Naive thymus-derived CD8-positive, alpha-beta T cell (primary cell): ENCODE data around the gene SLC35F3. TPM values are rescaled to one million over a fixed set of nuclear protein-coding genes. Genes with fewer than 3 reads are reported as not detected.
"Not testable (repeated sequence)": the region's sequence is repeated elsewhere in the genome, so short reads cannot be mapped to it uniquely, and the experiment has no call there.

Source experiments
- ATAC-seq, 2 donors: fragments of 150-1000 bp; cut with Tn5 transposase in 1 of 2; sonication (Bioruptor Pico), chemical (Tn5 transposase) in 1 of 2; 1 replicate in 1 of 2; 2 replicates in 1 of 2; pipeline ENCODE4 v1.10.0; 2021; ENCODE audit warnings: mild to moderate bottlenecking in 2 of 2, moderate library complexity in 2 of 2
- POLR2A ChIA-PET: fragments of 350-600 bp; sonication (Branson Sonifier 250); formaldehyde crosslinking; loops from one replicate; lab custom pipeline; 2021; ENCODE audit warnings: antibody characterized with exemption; lab: Charles Lee
- DNase-seq, 10 donors: peaks; one replicate each; pipeline versions ENCODE4 v3.0.0 to v3.0.0-alpha.2; 2020 to 2022
- H3K27ac Mint-ChIP-seq, 10 donors: one replicate each; pipeline ENCODE4 v1.8.0; 2020 to 2022; ENCODE audit warnings: mild to moderate bottlenecking in 10 of 10, mixed read lengths in 10 of 10, moderate library complexity in 4 of 10, inconsistent platforms in 1 of 10
- H3K27me3 Mint-ChIP-seq, 5 donors: one replicate each; pipeline ENCODE4 v1.8.0; 2021 to 2022; ENCODE audit warnings: mixed read lengths in 5 of 5
- H3K36me3 Mint-ChIP-seq, 3 donors: one replicate each; pipeline ENCODE4 v1.8.0; 2020 to 2022; ENCODE audit warnings: mixed read lengths in 3 of 3, mild to moderate bottlenecking in 2 of 3, inconsistent platforms in 1 of 3
- H3K4me1 Mint-ChIP-seq, 4 donors: one replicate each; pipeline ENCODE4 v1.8.0; 2021 to 2022; ENCODE audit warnings: mixed read lengths in 4 of 4
- H3K4me3 Mint-ChIP-seq, 10 donors: one replicate each; pipeline ENCODE4 v1.8.0; 2020 to 2022; ENCODE audit warnings: mild to moderate bottlenecking in 10 of 10, mixed read lengths in 10 of 10, moderate library complexity in 6 of 10, inconsistent platforms in 1 of 10
- H3K9me3 Mint-ChIP-seq, 9 donors: one replicate each; pipeline ENCODE4 v1.8.0; 2020 to 2022; ENCODE audit warnings: mixed read lengths in 9 of 9, mild to moderate bottlenecking in 3 of 9, inconsistent platforms in 1 of 9, moderate library complexity in 1 of 9
- polyA plus RNA-seq, 3 donors: library from polyadenylated mRNA; unstranded; fragments of 300-500 nt; fragmentation: Illumina TruSeq; gene quantifications; one replicate each; pipeline ENCODE4 v1.2.3, GENCODE V29; 2021
- total RNA-seq, 8 experiments: library from RNA in 2 of 8; stranded (reverse) in 2 of 8; gene quantifications; one replicate each; pipeline ENCODE4 v1.2.3 and lab custom pipeline; 2021 to 2026

SLC35F3 gene
- total and polyA plus RNA-seq, 5 experiments from 2014 or later: 0.06 to 0.63 (median 0.33) TPM; not detected in 1

DNA sequence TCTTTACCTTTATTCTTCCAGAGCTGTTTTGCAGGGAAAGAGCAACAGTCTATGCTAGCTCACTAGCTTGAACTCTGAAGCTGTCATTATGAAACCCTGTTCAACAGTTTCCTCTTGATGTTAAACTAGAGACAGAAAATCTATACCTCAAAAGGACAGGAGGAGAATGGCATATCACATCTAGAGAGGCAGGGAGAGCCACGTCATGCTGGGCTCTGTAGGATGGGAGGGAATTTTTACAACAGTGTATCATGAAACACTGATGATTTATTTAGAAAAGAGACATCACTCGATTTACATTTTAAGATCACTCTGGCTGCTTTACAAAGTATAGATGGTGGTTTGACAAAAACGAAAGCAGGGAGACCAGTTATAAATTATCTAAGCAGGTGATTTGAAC lies 243.9 kb downstream of the SLC35F3 start:
- Mint-ChIP-seq H3K27ac (no peak overlapping the region), H3K27me3 (peaks cover 18 to 50% (median 33%) of the 10 kb centered on the region in 5 donors), H3K9me3 (peaks cover 0 to 10% (median 4%) of the 10 kb centered on the region in 9 donors), H3K4me1 (no peaks in the 10 kb centered on the region), H3K36me3 (peaks cover 0 to 12% (median 0%) of the 10 kb centered on the region in 3 donors), H3K4me3 (no peak overlapping the region)
- no peak for DNase-seq
- ATAC-seq: no peak
- POLR2A ChIA-PET: no interaction called here

DNA sequence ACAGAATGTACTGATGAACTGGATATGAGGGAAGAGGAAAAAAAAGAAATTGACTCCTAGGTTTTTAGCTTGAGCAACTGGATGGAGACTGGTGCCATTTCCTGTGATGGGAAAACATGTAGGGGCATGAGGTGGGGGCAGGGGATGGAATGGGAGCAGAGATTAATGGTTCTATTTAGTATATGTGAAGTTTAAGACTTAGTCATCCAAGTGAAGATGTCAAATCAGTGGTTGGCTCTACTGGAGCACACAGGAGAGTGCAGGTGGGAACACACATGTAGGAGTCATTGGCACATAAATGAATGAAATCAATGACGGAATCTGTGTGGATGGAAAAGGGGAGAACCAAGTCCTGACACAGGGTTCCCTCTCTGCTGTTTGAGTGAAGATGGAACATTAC lies 244.3 kb downstream of the SLC35F3 start:
- Mint-ChIP-seq H3K4me3 (no peak overlapping the region), H3K27me3 (peaks cover 18 to 50% (median 33%) of the 10 kb centered on the region in 5 donors), H3K27ac (no peak overlapping the region), H3K4me1 (no peaks in the 10 kb centered on the region), H3K36me3 (peaks cover 0 to 12% (median 0%) of the 10 kb centered on the region in 3 donors), H3K9me3 (peaks cover 0 to 10% (median 4%) of the 10 kb centered on the region in 9 donors)
- DNase-seq (no peak), ATAC-seq (no peak)
- POLR2A ChIA-PET: no interaction called here

DNA sequence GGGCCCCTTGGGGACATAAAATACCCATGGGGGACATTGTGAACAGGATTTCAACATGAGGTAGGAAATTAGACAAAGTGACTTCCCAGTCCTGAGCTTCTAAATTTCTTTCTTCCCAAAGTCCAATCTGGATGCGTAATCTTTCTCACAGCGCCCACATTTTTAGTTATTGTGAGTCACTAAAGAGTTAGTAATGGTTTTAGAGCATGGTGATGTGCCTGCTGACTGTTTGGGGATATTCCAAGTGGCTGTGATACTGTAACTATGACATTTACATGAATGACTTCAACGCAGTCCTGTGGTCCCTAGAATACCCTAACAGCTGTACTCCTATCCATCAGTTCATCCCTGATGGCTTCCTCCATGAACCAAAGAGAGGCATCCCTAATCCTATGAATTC lies 244.7 kb downstream of the SLC35F3 start:
- Mint-ChIP-seq H3K9me3 (peaks cover 0 to 10% (median 4%) of the 10 kb centered on the region in 9 donors), H3K4me3 (no peak overlapping the region), H3K36me3 (peaks cover 0 to 12% (median 0%) of the 10 kb centered on the region in 3 donors), H3K27me3 (peaks cover 18 to 50% (median 33%) of the 10 kb centered on the region in 5 donors), H3K4me1 (no peaks in the 10 kb centered on the region), H3K27ac (no peak overlapping the region)
- no peak for DNase-seq
- no peak for ATAC-seq
- POLR2A ChIA-PET: no interaction called here

DNA sequence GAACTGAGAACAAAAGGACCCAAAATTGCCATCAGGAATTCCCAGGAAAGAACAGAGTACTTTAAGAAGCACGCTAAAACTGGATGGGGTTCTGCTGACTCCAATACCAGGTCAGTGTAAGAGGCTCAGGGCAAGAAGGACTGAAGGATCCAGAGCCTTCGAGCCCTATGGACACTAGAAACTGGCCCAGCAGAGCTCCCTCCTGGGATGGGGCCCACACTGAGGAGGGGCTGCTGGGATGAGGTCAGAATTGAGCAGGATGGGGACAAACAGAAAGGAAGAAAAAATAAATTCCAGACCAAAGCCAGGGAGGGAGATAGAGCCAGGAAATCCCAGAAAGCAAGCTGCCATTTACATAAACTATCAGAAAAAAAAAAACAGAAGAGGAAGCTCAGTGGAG lies 246.4 kb downstream of the SLC35F3 start:
- no peaks in the 10 kb centered on the region for H3K4me1 Mint-ChIP-seq
- POLR2A ChIA-PET: no interaction called here
- H3K27ac Mint-ChIP-seq: no peak overlapping the region
- peaks cover 16 to 50% (median 29%) of the 10 kb centered on the region in 5 donors for H3K27me3 Mint-ChIP-seq
- H3K36me3 Mint-ChIP-seq: peaks cover 0 to 12% (median 0%) of the 10 kb centered on the region in 3 donors
- DNase-seq: no peak
- ATAC-seq: no peak
- no peak overlapping the region for H3K4me3 Mint-ChIP-seq
- peaks cover 0 to 10% (median 4%) of the 10 kb centered on the region in 9 donors for H3K9me3 Mint-ChIP-seq

DNA sequence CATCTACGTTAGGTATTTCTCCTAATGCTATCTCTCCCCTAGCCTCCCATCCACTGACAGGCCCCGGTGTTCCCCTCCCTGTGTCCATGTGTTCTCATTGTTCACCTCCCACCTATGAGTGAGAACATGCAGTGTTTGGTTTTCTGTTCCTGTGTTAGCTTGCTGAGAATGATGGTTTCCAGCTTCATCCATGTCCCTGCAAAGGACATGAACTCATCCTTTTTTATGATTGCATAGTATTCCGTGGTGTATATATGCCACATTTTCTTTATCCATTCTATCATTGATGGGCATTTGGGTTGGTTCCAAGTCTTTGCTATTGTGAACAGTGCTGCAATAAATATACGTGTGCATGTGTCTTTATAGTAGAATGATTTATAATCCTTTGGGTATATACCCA lies 247.9 kb downstream of the SLC35F3 start:
- H3K4me3 Mint-ChIP-seq, POLR2A ChIA-PET, H3K36me3 Mint-ChIP-seq, H3K9me3 Mint-ChIP-seq, H3K27ac Mint-ChIP-seq, ATAC-seq, DNase-seq, H3K4me1 Mint-ChIP-seq: not testable (repeated sequence)
- H3K27me3 Mint-ChIP-seq: peaks cover 18 to 40% (median 23%) of the 10 kb centered on the region in 5 donors

DNA sequence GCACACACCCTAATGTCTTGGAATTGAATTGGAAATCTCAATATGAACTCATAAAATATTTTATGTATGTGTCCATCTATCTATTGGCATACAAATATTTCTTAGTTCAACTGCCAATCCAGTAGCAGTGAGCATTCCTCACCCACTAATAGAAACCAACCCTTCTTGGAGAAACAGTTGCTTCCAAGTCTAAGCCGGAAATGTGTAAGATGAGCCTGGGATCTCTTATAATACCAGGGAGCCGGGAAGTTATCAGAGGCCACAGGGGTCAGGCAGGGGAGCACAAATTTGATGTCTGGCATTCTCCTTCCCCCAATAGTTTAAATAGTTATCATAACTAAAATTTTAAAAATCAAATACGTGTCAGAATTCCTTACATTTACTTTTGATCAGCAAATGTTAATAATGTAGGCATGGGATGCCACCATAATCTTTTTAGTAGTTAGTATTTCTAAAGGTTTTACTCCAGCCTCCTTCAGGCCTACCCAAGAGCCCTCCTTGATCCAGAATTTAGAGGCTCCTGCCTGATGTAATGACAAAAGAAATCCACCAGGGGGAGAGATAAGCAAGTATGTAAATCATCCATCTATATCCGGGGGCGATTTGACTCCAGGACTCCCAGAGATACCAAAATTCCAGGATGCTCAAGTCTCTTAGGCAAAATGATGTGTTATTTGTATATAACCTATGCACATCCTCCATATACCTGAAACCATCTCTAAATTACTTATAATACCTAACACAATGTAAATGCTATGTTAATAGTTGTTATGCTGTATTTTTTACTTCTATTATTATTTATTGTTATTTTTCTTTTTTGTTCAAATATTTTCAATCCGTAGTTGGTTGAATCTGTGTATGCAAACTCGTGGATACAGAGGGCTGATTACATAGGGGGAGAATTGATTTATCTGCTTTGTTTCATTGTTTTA lies 250.1 kb downstream of the SLC35F3 start:
- peaks cover 3 to 18% (median 5%) of the 10 kb centered on the region in 5 donors for H3K27me3 Mint-ChIP-seq
- no peak overlapping the region for H3K27ac Mint-ChIP-seq
- H3K36me3 Mint-ChIP-seq: no peaks in the 10 kb centered on the region
- DNase-seq (peak in 5 of 10 donors; percentile 3 to 48 (median 14)), ATAC-seq (no peak)
- H3K9me3 Mint-ChIP-seq: no peaks in the 10 kb centered on the region
- H3K4me3 Mint-ChIP-seq: no peak overlapping the region
- POLR2A ChIA-PET: no interaction called here
- no peaks in the 10 kb centered on the region for H3K4me1 Mint-ChIP-seq

DNA sequence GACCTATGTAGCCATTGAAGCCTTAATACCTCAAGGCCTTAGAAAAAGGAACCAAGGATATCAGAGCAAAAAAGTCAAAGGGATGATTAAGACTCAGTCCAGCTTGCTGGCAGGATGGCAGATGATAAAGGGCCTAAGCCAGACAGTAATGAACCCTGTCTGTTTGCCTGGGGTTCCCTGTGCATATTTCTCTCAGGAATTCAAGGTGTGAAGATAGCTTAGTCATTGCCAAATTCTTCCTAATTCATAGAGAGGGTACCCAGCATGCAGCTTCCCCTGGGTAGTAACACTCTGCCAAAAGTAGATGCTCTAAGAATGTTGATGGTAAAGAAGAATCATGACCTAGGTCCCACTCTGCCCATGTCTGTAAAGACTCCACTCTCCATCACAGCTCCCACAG lies 258.2 kb downstream of the SLC35F3 start:
- POLR2A ChIA-PET: no interaction called here
- H3K27ac Mint-ChIP-seq: no peak overlapping the region
- no peaks in the 10 kb centered on the region for H3K36me3 Mint-ChIP-seq
- H3K9me3 Mint-ChIP-seq: no peaks in the 10 kb centered on the region
- H3K4me1 Mint-ChIP-seq: peaks cover 0 to 10% (median 0%) of the 10 kb centered on the region in 4 donors
- H3K4me3 Mint-ChIP-seq: no peak overlapping the region
- ATAC-seq: no peak
- H3K27me3 Mint-ChIP-seq: peaks cover 0 to 4% (median 2%) of the 10 kb centered on the region in 5 donors
- DNase-seq: no peak

DNA sequence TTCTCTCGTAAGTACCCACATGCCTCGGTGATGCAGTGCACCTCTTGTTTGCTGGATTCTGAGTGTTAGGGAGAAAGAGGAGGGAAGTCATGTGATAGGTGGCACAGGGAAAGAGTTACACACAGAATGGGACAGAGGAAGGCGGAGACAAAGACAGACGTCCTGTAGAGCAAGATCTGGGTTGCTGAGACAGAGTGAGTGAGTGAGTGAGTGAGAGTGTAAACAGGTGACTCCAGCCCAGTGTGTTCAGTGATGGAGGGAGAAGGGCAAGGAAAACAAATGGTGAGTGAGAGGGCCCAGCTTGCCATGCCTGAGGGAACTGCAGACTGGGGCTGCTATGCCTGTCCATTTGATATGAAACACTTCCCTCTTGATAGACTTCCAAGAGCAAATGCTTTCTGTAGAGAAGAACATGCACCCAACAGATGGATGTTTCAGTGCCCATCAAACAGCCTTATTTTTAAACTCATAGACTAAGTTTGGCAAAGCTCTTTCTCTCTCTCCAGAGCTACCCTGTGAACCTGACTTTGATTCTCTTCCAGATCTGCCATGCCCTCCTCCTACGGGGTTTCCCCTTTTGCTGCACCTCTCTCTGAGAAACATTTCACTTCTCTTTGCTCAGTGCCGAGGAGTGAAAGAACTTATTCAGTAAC lies 258.9 kb downstream of the SLC35F3 start:
- Mint-ChIP-seq H3K36me3 (no peaks in the 10 kb centered on the region), H3K27me3 (peaks cover 0 to 4% (median 2%) of the 10 kb centered on the region in 5 donors), H3K4me3 (no peak overlapping the region), H3K27ac (no peak overlapping the region), H3K9me3 (no peaks in the 10 kb centered on the region), H3K4me1 (peaks cover 0 to 10% (median 0%) of the 10 kb centered on the region in 4 donors)
- POLR2A ChIA-PET: no interaction called here
- ATAC-seq: no peak
- DNase-seq: no peak

DNA sequence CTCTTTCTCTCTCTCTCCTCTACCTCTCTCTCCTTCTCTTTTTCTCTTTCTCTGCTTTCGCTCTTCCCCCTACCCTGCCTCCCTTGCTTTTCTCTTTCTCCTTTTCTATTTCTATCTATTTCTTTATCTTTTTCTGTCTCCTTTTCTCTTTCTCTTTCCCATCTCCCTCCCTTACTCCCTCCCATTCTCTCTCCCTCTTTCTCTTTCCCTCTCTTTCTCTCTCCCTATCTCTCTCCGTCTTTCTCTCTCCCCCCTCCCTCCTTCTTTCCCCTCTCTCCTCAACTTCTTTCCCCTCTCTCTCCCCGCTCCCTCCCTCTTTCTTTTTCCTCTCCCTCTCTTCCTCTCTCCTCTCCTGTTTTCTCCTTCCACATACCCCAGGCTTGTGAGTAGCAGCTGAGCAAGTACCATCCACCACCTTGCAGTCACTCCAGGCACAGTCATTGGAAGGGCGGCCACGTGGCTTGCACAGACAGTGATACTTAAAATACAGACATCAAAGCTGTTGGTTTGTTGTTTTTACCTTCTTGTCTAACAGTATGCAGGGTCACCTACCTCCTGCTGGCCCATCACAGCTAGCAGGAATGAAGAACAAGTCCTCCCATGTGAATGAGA lies 259.7 kb downstream of the SLC35F3 start:
- H3K27me3 Mint-ChIP-seq: peaks cover 0 to 4% (median 2%) of the 10 kb centered on the region in 5 donors
- H3K9me3 Mint-ChIP-seq: no peaks in the 10 kb centered on the region
- no peak overlapping the region for H3K27ac Mint-ChIP-seq
- H3K4me3 Mint-ChIP-seq: no peak overlapping the region
- H3K36me3 Mint-ChIP-seq: no peaks in the 10 kb centered on the region
- no peak for DNase-seq
- peaks cover 0 to 10% (median 0%) of the 10 kb centered on the region in 4 donors for H3K4me1 Mint-ChIP-seq
- ATAC-seq: no peak
- POLR2A ChIA-PET: no interaction called here

DNA sequence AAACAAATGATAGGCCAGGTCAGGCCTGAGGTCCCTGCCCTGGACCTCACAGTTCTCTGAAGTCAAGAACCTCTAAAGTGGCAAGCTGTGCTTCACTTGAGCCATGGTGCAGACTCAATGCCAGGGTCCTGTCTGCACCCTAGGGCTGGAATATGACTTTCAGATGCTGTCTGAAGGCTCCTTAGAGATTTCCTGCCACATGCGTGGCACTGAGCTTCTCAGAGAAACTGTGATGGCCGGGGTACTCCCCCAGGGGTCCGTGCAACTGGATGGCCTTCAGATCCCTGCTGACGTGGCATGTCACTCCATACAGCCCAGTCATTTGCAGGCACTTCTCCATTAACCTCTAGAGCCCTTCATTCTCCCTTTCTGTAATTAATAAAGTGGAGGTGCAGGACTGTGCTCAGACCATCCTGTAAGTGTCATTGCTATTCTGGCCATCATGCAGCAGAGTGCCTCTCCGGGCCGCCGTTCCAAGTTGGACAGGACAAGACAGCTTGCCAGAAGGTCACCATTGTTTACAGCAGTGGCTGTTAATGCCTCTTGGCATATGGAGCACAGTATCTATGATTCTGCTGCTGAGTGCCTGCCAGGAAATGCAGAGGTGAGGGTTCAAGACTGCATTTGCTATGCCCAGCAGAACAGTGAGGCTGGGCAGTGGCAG lies 263.7 kb downstream of the SLC35F3 start:
- no peak for DNase-seq
- H3K27ac Mint-ChIP-seq: no peak overlapping the region
- POLR2A ChIA-PET: no interaction called here

DNA sequence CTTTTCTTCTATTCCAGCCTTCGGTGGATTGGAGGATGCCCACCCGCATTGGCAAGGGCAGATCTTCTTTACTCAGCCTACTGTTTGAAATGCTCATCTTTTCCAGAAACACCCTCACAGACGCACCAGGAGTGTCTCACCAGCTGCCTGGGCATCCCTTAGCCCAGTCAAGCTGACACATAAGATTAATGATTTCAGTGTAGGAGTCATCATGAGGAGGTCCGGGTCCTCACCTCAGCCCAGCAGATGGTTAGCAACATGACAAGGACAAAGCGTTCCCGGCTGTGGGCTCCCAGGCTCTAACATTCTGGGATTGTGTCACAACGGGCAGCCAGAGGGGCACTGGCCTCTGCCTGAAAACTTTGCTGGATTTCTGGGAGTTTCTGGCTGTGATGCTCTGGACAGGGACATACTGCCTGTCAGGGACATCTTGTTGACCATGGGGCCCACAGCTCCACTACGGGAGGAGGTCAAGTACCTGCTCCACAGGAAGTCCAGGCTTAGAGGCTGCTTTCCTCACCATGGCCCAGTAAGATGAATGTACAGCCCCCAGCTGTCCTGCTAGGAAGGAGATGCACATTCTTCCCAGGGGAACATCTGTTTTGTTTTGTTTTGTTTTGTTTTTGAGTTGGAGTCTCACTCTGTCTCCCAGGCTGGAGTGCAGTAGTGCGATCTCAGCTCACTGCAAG lies 264.8 kb downstream of the SLC35F3 start:
- peaks cover 0 to 5% (median 0%) of the 10 kb centered on the region in 5 donors for H3K27me3 Mint-ChIP-seq
- no peak overlapping the region for H3K27ac Mint-ChIP-seq
- no peaks in the 10 kb centered on the region for H3K36me3 Mint-ChIP-seq
- POLR2A ChIA-PET: no interaction called here
- H3K9me3 Mint-ChIP-seq: no peaks in the 10 kb centered on the region
- ATAC-seq (no peak), DNase-seq (no peak)
- H3K4me3 Mint-ChIP-seq: no peak overlapping the region
- H3K4me1 Mint-ChIP-seq: peaks cover 11 to 23% (median 14%) of the 10 kb centered on the region in 4 donors

More for the DNA sequence above, 263.7 kb downstream of the SLC35F3 start:
- Mint-ChIP-seq H3K9me3 (no peaks in the 10 kb centered on the region), H3K27me3 (peaks cover 0 to 5% (median under 1%) of the 10 kb centered on the region in 5 donors), H3K4me1 (peaks cover 11 to 29% (median 14%) of the 10 kb centered on the region in 4 donors), H3K4me3 (no peak overlapping the region), H3K36me3 (no peaks in the 10 kb centered on the region)
- no peak for ATAC-seq

DNA sequence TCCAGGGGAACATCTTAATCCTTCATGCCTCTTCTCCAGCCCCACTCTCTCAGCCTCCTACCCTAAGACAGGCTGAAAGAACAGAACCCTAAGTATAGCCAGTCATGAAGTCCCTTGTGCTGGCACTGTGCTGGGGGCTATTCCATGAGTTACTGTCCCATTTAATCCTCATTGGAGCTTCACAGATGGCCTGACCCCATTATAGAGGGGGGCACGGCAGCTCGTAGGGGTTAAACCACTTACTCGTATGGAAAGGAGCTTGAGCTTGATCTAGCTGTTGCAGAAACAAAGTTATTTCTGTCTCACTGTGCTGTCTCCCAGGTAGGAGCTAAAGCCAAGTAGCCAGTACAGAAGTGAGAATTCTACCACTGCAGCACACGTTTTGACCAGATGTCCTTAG lies 265.6 kb downstream of the SLC35F3 start:
- no peak for ATAC-seq
- no peak overlapping the region for H3K27ac Mint-ChIP-seq
- H3K4me3 Mint-ChIP-seq: peak overlapping the region in 4 of 10 donors; percentile 22 to 61 (median 54)
- DNase-seq: no peak
- H3K27me3 Mint-ChIP-seq: peaks cover 0 to 5% (median 3%) of the 10 kb centered on the region in 5 donors
- H3K36me3 Mint-ChIP-seq: no peaks in the 10 kb centered on the region
- peaks cover 11 to 19% (median 14%) of the 10 kb centered on the region in 4 donors for H3K4me1 Mint-ChIP-seq
- H3K9me3 Mint-ChIP-seq: no peaks in the 10 kb centered on the region
- POLR2A ChIA-PET: no interaction called here
